ENCODE data around the gene ATRNL1. TPM values are rescaled to one million over a fixed set of nuclear protein-coding genes. Genes with fewer than 3 reads are reported as not detected.

The ATRNL1 gene
- polyA plus RNA-seq, 1 of the 3 experiments (the other 2 are of a cell fraction): 0.67 TPM

DNA sequence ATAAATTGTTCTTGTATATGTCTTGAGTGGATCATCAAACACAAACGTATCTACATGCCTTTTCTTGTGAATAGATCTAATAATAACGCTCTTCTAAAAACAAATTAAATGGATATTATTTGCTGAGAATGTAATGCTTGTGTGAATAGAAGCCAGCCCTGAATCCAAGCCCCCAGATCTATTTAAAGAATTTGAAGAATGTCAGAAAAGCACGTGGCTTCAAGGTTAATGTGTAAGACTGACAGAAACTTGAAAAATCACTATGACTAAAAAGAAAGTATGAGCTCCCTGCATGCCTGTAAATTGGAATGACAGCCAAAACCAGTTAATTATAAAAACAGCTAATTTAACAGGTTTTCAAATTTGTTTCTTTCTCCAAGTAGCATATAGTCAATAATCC, 43.2 kb upstream of the ATRNL1 start:
- 49% methylated on average over 3 of the region's 3 CpGs for WGBS (ENCODE audit: low lambda C conversion rate)
- TF ChIP-seq REST (IDR thresholded peaks at IDR 0.05; ENCODE audit: low read depth, low read length) (no peak), CHD2 (IDR thresholded peaks at IDR 0.05; ENCODE audit: low read length, partially characterized antibody) (no peak), GATA2 (CRISPR knock-in tag; IDR thresholded peaks at IDR 0.05) (no peak), EP300 (IDR thresholded peaks at IDR 0.05; ENCODE audit: borderline replicate concordance in 1 of 2, low read depth in 1 of 2, low read length in 1 of 2) (no peak), EZH2phosphoT487 (IDR thresholded peaks at IDR 0.05; ENCODE audit: borderline replicate concordance, low read depth) (no peak), SIN3A (IDR thresholded peaks at IDR 0.05; ENCODE audit: borderline replicate concordance, low read depth, low read length) (no peak), FOSL2 (IDR thresholded peaks at IDR 0.05; ENCODE audit: borderline replicate concordance, low read depth) (no peak), RXRA (IDR thresholded peaks at IDR 0.05; ENCODE audit: borderline replicate concordance, low read depth) (no peak), TCF12 (IDR thresholded peaks at IDR 0.05) (no peak), MEF2A (IDR thresholded peaks at IDR 0.05; ENCODE audit: borderline replicate concordance, low read depth) (no peak), PBX3 (IDR thresholded peaks at IDR 0.05) (no peak), RAD21 (IDR thresholded peaks at IDR 0.05; ENCODE audit: low read length) (no peak), NRF1 (IDR thresholded peaks at IDR 0.05; ENCODE audit: low read depth, low read length) (no peak), NFIC (IDR thresholded peaks at IDR 0.05; ENCODE audit: borderline replicate concordance) (no peak), RFX5 (IDR thresholded peaks at IDR 0.05; ENCODE audit: low read length) (no peak)
- TF ChIP-seq, protein P1, sequence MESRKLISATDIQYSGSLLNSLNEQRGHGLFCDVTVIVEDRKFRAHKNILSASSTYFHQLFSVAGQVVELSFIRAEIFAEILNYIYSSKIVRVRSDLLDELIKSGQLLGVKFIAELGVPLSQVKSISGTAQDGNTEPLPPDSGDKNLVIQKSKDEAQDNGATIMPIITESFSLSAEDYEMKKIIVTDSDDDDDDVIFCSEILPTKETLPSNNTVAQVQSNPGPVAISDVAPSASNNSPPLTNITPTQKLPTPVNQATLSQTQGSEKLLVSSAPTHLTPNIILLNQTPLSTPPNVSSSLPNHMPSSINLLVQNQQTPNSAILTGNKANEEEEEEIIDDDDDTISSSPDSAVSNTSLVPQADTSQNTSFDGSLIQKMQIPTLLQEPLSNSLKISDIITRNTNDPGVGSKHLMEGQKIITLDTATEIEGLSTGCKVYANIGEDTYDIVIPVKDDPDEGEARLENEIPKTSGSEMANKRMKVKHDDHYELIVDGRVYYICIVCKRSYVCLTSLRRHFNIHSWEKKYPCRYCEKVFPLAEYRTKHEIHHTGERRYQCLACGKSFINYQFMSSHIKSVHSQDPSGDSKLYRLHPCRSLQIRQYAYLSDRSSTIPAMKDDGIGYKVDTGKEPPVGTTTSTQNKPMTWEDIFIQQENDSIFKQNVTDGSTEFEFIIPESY (IDR thresholded peaks at IDR 0.05; ENCODE audit: borderline replicate concordance, low read depth): no peak
- TF ChIP-seq, protein P2, sequence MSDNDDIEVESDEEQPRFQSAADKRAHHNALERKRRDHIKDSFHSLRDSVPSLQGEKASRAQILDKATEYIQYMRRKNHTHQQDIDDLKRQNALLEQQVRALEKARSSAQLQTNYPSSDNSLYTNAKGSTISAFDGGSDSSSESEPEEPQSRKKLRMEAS (IDR thresholded peaks at IDR 0.05; ENCODE audit: low read depth): no peak
- Histone ChIP-seq H3K4me1 (ENCODE audit: control insufficient read depth in 1 of 2, insufficient read depth in 2 of 2, low read depth in 1 of 2, low read length in 1 of 2) (peaks cover 0 to 8% of the 10 kb centered on the region in 2 experiments; a peak in 2 of 4 replicates), H3K9me2 (no peaks in the 10 kb centered on the region), H3F3A (replicated peaks; ENCODE audit: insufficient read depth) (no peaks in the 10 kb centered on the region), H4K20me1 (ENCODE audit: insufficient read depth) (no peaks in the 10 kb centered on the region), H3K27ac (ENCODE audit: low read depth in 2 of 2, low read length in 1 of 2) (no peak overlapping the region), H3K9me3 (no peaks in the 10 kb centered on the region), H3K27me3 (ENCODE audit: insufficient read depth) (no peaks in the 10 kb centered on the region), H3K9ac (no peak overlapping the region), H3K4me3 (ENCODE audit: low read depth in 2 of 2, low read length in 1 of 2) (no peak overlapping the region), H2AFZ (ENCODE audit: low read depth) (no peak overlapping the region), H3K79me2 (ENCODE audit: insufficient read depth) (no peaks in the 10 kb centered on the region), H3K36me3 (replicated peaks in 1 of 2; ENCODE audit: control insufficient read depth in 1 of 2, insufficient read depth in 2 of 2, low read length in 1 of 2) (no peaks in the 10 kb centered on the region), H3K4me2 (no peak overlapping the region)
- no peak for DNase-seq
- ChIA-PET POLR2A (no interaction called here), CTCF (interaction anchor here (1.0 to 1.6 kb wide), 3 partner anchors 16 to 174 kb away, joined by 3 to 5 read pairs (median 4); no protein-coding TSS in a partner anchor)
